HG03064 (cell line): Measurements from ENCODE around the gene ANKRD33.

Experiments
- ATAC-seq: cut with Tn5 transposase; IDR thresholded peaks from one replicate; pipeline ENCODE4 v1.9.1; 2021; ENCODE audit warnings: low read depth; ENCODE audit not compliant: unreplicated experiment

Gene ANKRD33

GRCh38 chr12:51860986-51861385, 26.9 kb upstream of the ANKRD33 start:
- ATAC-seq: no peak

GRCh38 chr12:51862947-51863346, 25.0 kb upstream of the ANKRD33 start:
- ATAC-seq: no peak

DNA sequence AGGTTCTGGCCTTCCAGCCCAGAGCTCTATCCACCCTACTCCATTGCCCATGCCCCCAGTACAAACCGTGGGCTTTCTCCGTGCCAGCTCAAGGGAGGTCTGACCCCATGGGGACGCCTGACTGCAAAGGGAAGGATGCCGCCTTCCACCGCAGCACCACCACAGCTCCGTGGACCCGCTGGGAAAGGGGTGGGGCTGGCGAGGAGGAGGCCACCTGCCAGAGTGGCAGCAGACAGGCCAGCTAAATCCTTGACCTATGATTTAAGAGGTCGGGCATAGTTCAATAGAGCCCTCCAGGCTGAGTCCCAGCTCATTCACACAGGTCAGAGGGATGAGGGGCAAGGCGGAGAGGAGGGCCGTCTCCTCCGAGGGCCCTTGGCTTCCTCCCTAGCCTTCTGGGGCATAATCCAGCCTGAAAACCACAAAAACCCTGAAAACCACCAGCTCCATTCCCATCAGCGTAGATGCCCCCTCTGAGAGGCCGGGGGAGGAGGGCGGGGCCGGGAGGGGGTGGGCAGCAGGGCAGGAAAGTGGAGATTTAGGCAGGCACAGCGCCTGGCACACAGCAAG, 24.5 kb upstream of the ANKRD33 start:
- no peak for ATAC-seq

GRCh38 chr12:51863933-51864832, 23.7 kb upstream of the ANKRD33 start:
- ATAC-seq: no peak

- ATAC-seq: no peak
Measured at GRCh38 chr12:51864833-51865670, 22.9 kb upstream of the ANKRD33 start.

GRCh38 chr12:51865757-51866270, 22.1 kb upstream of the ANKRD33 start:
- no peak for ATAC-seq

- no peak for ATAC-seq
Measured at GRCh38 chr12:51866324-51866723, 21.6 kb upstream of the ANKRD33 start.

DNA sequence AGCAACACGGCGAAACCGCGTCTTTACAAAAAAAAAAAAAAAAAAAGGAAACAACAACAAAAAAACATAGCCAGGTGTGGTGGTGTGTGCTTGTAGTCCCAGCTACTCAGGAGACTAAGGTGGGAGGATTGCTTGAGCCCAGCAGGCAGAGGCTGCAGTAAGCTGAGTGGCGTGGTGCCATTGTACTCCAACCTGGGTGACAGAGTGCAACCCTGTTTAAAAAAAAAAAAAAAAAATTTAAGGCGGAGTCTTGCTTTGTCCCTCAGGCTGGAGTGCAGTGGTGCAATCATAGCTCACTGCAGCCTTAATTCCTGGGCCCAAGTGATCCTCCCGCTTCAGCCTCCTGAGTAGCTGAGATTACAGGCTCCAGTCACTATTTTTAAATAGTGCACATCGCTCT, 21.1 kb upstream of the ANKRD33 start:
- no peak for ATAC-seq

- ATAC-seq: no peak
Measured at GRCh38 chr12:51867371-51867770, 20.5 kb upstream of the ANKRD33 start.

DNA sequence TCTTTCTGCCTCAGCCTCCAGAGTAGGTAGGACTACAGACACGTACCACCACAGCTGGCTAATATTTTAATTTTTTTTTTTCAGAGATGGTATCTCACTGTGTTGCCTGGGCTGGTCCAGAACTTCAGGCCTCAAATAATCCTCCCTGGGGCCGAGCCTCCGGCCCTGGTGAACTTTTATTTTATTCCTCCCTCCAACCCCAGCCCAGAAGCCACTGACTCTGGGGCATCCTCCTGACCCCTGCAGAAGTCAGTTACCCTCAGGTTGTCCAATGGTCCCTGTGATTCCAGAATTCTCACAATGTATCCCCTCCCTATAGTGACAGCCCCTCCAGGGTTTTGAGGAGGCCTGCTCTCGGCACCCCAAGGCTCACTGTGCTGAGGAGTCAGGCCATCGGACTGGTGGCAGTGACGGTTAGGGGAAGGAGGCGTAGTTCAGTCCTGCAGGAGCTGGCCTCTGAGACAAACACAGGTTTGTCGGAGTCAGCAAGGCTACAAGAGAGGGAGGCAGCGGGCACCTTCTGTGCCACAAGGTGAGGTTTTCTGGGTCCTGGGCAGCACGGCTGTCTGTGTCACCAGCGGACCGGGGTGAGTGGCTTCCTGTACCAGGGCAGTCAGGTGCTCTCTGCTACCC, 20.0 kb upstream of the ANKRD33 start:
- no peak for ATAC-seq

GRCh38 chr12:51868821-51869495, 18.9 kb upstream of the ANKRD33 start:
- ATAC-seq: no peak

- no peak for ATAC-seq
Measured at GRCh38 chr12:51869496-51869865, 18.4 kb upstream of the ANKRD33 start.

- ATAC-seq: no peak
Measured at GRCh38 chr12:51869931-51870330, 18.0 kb upstream of the ANKRD33 start.

DNA sequence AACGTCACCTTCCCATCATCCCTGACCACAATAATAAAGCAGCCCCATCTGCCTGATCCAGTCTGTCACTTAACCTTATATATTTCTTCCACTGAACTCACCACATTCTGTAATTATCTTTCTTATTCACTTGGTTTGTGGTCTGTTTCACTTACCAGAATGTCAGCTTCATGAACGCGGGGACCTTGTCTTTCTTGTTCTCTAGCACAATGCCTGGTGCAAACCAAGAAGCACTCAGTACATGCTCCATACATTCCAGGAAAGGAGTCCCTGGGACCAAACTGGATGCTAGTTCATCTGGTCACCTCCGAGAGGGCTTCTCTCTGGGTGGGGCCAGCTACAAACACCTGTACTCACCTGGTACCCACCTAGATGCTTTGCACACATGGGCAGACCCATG, 17.4 kb upstream of the ANKRD33 start:
- ATAC-seq: no peak

GRCh38 chr12:51871126-51871525, 16.8 kb upstream of the ANKRD33 start:
- no peak for ATAC-seq

DNA sequence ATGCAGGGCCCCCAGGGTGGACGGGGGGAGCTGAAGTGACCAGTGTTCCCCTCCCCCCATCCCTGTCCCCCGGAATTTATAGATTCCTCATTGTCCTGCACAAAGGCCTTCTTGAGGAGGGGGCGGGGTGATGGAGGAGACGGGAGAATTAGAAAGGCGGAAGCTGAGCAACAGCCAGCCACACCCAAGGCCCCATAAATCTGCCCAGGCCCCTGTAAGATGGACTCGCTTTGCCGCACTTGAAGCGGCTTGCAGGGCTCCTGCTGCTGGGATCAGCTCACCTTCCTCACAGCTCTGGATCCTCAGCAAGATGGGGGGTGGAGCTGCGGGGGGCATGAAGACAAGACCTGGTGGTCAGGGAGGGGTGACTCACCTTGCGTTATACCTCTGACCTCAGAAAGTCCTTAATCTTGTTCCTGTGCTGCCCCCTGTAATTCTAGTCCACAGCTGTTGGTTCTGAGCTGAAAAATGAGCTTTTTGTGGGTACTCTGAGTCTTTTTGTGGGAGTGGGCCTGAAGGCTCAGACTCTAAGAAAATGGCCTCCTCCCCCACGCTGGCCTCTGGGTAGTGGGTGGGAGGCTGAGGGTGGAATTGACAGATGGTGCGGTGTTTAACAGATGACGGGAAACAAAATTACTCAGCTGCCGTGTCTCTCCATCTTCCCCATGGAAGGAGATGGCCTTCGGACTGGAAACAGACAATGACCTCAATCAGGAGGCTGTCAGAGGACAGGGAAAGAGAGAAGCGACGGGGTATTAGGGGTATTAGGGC, 15.8 kb upstream of the ANKRD33 start:
- ATAC-seq: no peak

DNA sequence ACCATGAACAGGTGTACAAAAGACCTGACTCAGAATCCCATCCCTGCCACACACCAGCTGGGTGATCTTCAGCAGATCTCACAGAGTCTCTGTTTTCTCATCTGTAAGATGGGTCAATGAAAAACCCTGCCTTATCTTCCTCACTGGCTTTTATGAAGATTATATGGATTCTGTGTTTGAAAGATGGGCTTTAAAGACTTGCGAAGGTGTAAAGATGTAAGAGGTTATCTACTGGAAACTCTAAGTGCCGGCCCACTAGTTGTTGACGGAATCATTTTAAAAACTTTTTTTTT, 15.3 kb upstream of the ANKRD33 start:
- ATAC-seq: no peak

- no peak for ATAC-seq
Measured at GRCh38 chr12:51873251-51873994, 14.5 kb upstream of the ANKRD33 start.

GRCh38 chr12:51874000-51874399, 13.9 kb upstream of the ANKRD33 start:
- ATAC-seq: no peak
